Aorta (tissue), 5 donors: Measurements from ENCODE around the gene CCDC122. TPM values are rescaled to one million over a fixed set of nuclear protein-coding genes. Genes with fewer than 3 reads are reported as not detected.

Experiments used
- ATAC-seq: fragments of 200-7000 bp; cut with Tn5 transposase; one replicate; pipeline ENCODE4 v1.9.1; 2022; ENCODE audit warnings: moderate library complexity; ENCODE audit not compliant: low FRiP score
- DNase-seq, 2 donors: peaks; one replicate each; pipeline ENCODE4 v3.0.0-alpha.2; 2020
- H3K27ac ChIP-seq, 2 donors: one replicate each; pipeline ENCODE4 v1.5.1; 2013; ENCODE audit warnings: low read length in 2 of 2, mild to moderate bottlenecking in 2 of 2, moderate library complexity in 2 of 2, control low read depth in 1 of 2, inconsistent platforms in 1 of 2, low read depth in 1 of 2
- H3K27me3 ChIP-seq, 2 donors: one replicate each; pipeline ENCODE4 v1.6.1; 2013; ENCODE audit warnings: control low read depth in 1 of 2, low read length in 1 of 2, mild to moderate bottlenecking in 1 of 2, moderate library complexity in 1 of 2; ENCODE audit not compliant: insufficient read depth in 2 of 2, control insufficient read depth in 1 of 2
- H3K36me3 ChIP-seq, 2 donors: one replicate each; pipeline ENCODE4 v1.6.1; 2013; ENCODE audit warnings: control low read depth in 1 of 2, low read length in 1 of 2, mild to moderate bottlenecking in 1 of 2; ENCODE audit not compliant: insufficient read depth in 2 of 2, control insufficient read depth in 1 of 2
- H3K4me1 ChIP-seq, 2 donors: one replicate each; pipeline ENCODE4 v1.6.1; 2013; ENCODE audit warnings: low read length in 2 of 2, control low read depth in 1 of 2, mild to moderate bottlenecking in 1 of 2, moderate library complexity in 1 of 2; ENCODE audit not compliant: insufficient read depth in 2 of 2, control insufficient read depth in 1 of 2
- H3K4me3 ChIP-seq, 2 donors: one replicate each; pipeline ENCODE4 v1.5.1; 2013; ENCODE audit warnings: low read length in 2 of 2, control low read depth in 1 of 2, mild to moderate bottlenecking in 1 of 2
- H3K9me3 ChIP-seq: one replicate; pipeline ENCODE4 v1.6.1; 2013; ENCODE audit warnings: mild to moderate bottlenecking, low read length; ENCODE audit not compliant: control insufficient read depth
- WGBS, 2 donors: extraction: QIAGEN DNeasy Blood & Tissue Kit; methylation state at CpG; one replicate each; pipeline ENCODE4 v1.1.7; 2013; 5-methylcytosine and 5-hydroxymethylcytosine counted together
- intact Hi-C, 2 donors: fragments of 100-400 bp; cut with DNase I; formaldehyde crosslinking; loops; one replicate each; pipeline versions ENCODE4 v1.14.2 to v1.15.0; 2022
- long read RNA-seq, 2 donors: library from polyadenylated mRNA; unstranded; transcript quantifications; one replicate each; pipeline ENCODE4 v2.0.0, GENCODE V29; 2020 to 2021
- polyA plus RNA-seq, 2 donors: library from polyadenylated mRNA; stranded (reverse); fragments of 200-250 nt; gene quantifications; one replicate each; pipeline ENCODE4 v1.2.3, GENCODE V29; 2013
- total RNA-seq, 2 donors: library from RNA; stranded (reverse); fragmentation: NEBNext Ultra II Directional; extraction: Animal tissue kit (Norgen Biotek cat#: 25700); gene quantifications; one replicate each; pipeline ENCODE4 v1.2.1, GENCODE V29; 2021
- donor health status: healthy with polysubstance abuse.
- donor health status: Bipolar disorder and iron deficiency.
- donor health status: DM: no; HTN: no; CAD: no.
- donor health status: DM: no; HTN: no; CAD: no.
- donor health status: DM: yes; HTN: yes; CAD: no.

CCDC122 gene
- 1 to 10 TPM; 6.4 to 8.6 TPM for total RNA-seq
- polyA plus RNA-seq: 1 to 10 TPM; 3.1 to 3.4 TPM
- long read RNA-seq, donor 1, partial matches to known transcripts: 1 of 6 reads
- long read RNA-seq, donor 1, other reads (novel, unspliced or antisense): 5 of 6 reads
- long read RNA-seq, donor 2, partial matches to known transcripts: 0 of 3 reads
- long read RNA-seq, donor 2, other reads (novel, unspliced or antisense): 3 of 3 reads

- WGBS, 2 donors: 1% methylated on average over 63 to 78 of the region's 78 CpGs
- H3K4me1 ChIP-seq: peaks cover 0 to 5% of the 10 kb centered on the region in 2 donors
These were observed at the start of gene CCDC122 for GRCh38 chr13:43878892-43879754. TSS of gene CCDC122 (minus strand) at chr13:43879740. CDS start at chr13:43869376, 10,364 bp downstream.

GRCh38 chr13:43924549-43925245, 45.2 kb upstream of the CCDC122 start:
- ATAC-seq (no peak), DNase-seq (no peak)
- no peak overlapping the region for H3K27ac ChIP-seq

More at GRCh38 chr13:43878892-43879754, at the start of gene CCDC122:
- Histone ChIP-seq H3K27ac (peak within 1 kb of the TSS; percentile 34 to 61), H3K36me3 (no peaks in the 10 kb centered on the region), H3K4me3 (peak within 1 kb of the TSS; percentile 42 to 43), H3K9me3 (no peaks in the 10 kb centered on the region), H3K27me3 (no peaks in the 10 kb centered on the region)
- intact Hi-C loops: loop anchor here in 1 of 2 donors (10.0 kb wide), 1 partner anchor 794 kb away; no protein-coding TSS in a partner anchor
- DNase-seq (peak; percentile 94 to 95), ATAC-seq (peak; percentile 93)

DNA sequence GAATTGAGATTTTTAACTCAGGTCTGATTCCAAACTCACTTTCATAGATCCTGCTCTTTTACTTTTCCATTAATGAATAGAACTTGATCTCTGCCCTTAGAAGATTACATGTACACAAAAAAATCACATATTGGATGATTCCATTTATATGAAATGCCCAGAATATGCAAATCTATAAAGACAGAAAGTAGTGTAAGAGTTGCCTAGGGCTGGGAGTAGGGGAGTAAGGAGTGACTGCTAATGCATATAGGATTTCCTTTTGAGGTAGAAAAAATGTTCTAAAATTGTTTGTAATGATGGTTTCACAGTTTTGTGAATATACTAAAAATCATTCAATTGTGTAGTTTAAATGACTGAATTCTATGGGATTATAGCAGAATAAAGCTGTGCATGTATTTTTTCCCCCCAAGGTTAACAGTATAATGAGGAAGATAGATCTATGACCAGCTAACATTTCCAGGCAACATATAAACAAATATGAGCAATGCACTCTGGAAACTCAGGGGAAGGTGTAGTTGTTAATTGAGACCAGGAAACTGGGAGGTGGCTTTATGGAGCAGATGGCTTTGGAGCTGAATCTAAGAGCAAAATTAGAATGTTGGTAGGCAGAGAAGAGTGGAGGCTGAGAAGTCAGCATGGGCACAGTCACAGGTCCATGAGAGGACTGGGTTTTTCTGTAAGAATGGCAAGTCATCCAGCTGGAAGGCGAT, 41.6 kb upstream of the CCDC122 start:
- Histone ChIP-seq H3K9me3 (no peaks in the 10 kb centered on the region), H3K4me3 (no peak overlapping the region), H3K27me3 (no peaks in the 10 kb centered on the region), H3K27ac (no peak overlapping the region), H3K4me1 (no peaks in the 10 kb centered on the region), H3K36me3 (no peaks in the 10 kb centered on the region)
- intact Hi-C loops: no loop called here
- no peak for DNase-seq
- 96% methylated on average over 1 of the region's 1 CpG for WGBS, 2 donors
- ATAC-seq: no peak

More at GRCh38 chr13:43924549-43925245, 45.2 kb upstream of the CCDC122 start:
- H3K9me3 ChIP-seq: no peaks in the 10 kb centered on the region
- no peaks in the 10 kb centered on the region for H3K27me3 ChIP-seq
- 92 to 94% methylated on average over 5 of the region's 5 CpGs for WGBS, 2 donors
- H3K36me3 ChIP-seq: no peaks in the 10 kb centered on the region
- no peaks in the 10 kb centered on the region for H3K4me1 ChIP-seq
- intact Hi-C loops: no loop called here
- H3K4me3 ChIP-seq: no peak overlapping the region

DNA sequence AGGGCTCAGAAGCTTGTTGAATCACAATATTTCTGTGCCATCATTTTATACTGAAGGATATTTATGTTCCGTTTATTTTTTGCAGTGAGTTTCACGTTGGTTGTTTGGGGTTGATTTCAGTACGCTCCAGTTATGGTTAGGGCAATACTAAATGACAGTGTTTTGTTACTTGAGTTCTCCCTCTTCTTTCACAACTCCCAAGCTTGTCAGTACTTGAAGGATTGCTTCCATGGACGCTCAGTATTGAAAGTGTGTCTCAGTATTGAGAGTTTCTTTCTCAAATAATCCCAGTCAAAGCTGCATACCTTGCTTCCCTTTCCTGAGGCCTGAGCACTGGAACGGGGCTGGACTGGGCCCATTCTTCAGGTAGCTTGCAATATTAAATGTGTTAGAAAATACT, 39.1 kb upstream of the CCDC122 start:
- intact Hi-C loops: loop anchor here in 1 of 2 donors (5.0 kb wide), 1 partner anchor 124 kb away; no protein-coding TSS in a partner anchor
- Histone ChIP-seq H3K27ac (no peak overlapping the region), H3K27me3 (no peaks in the 10 kb centered on the region), H3K4me3 (no peak overlapping the region), H3K9me3 (no peaks in the 10 kb centered on the region), H3K36me3 (no peaks in the 10 kb centered on the region), H3K4me1 (no peaks in the 10 kb centered on the region)
- DNase-seq (no peak), ATAC-seq (no peak)
- WGBS, 2 donors: 47 to 65% methylated on average over 5 of the region's 5 CpGs

DNA sequence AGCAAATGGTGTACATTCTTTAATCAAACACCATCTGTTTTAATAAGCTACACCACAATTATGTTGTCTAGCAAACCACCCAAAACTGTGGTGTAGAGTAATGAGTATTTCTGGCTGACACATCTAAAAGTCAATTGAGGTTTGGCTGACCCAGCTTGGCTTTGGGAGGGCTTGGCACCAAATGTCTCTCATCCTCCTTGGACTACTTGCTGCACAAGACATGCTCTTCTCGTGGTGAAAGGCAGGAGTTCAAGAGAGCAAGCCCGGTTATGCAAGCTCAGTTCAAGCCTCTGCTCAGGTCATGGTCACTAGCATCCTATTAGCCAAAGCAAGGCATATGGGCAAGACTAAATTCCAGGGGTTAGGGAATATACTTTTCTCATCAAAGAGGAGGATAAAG, 37.3 kb upstream of the CCDC122 start:
- intact Hi-C loops: loop anchor here in 1 of 2 donors (5.0 kb wide), 1 partner anchor 125 kb away; no protein-coding TSS in a partner anchor
- no peak overlapping the region for H3K4me3 ChIP-seq
- H3K36me3 ChIP-seq: no peaks in the 10 kb centered on the region
- no peak overlapping the region for H3K27ac ChIP-seq
- ATAC-seq: no peak
- H3K27me3 ChIP-seq: no peaks in the 10 kb centered on the region
- H3K9me3 ChIP-seq: no peaks in the 10 kb centered on the region
- no peak for DNase-seq
- H3K4me1 ChIP-seq: no peaks in the 10 kb centered on the region
- 65 to 84% methylated on average over 2 of the region's 2 CpGs for WGBS, 2 donors

DNA sequence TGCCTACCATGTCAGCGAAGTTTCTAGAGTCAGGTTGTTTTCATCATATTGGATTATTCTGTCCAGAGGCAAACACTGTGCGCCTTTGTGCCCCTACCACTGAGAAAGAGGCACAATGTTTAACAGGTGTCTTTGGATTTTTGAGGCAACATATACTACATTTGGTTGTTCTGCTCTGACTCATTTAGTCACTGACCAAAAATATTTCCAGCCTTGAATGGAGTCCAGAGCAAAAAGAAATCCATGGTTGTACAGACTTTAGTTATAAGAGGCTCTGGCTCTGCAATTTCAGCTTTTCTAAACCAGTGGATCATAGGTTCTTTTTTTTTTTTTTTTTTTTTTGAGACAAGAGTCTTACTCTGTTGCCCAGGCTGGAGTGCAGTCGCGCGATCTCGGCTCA, 35.9 kb upstream of the CCDC122 start:
- Histone ChIP-seq H3K4me1 (no peaks in the 10 kb centered on the region), H3K4me3 (no peak overlapping the region), H3K9me3 (no peaks in the 10 kb centered on the region), H3K27me3 (no peaks in the 10 kb centered on the region), H3K27ac (no peak overlapping the region), H3K36me3 (no peaks in the 10 kb centered on the region)
- intact Hi-C loops: loop anchor here in 1 of 2 donors (5.0 kb wide), 1 partner anchor 127 kb away; no protein-coding TSS in a partner anchor
- DNase-seq (no peak), ATAC-seq (no peak)
- 84 to 86% methylated on average over 6 of the region's 6 CpGs for WGBS, 2 donors

GRCh38 chr13:43911871-43912270, 32.3 kb upstream of the CCDC122 start:
- no peak overlapping the region for H3K27ac ChIP-seq
- ATAC-seq: no peak
- 38 to 54% methylated on average over 3 of the region's 3 CpGs for WGBS, 2 donors
- peaks cover 0 to 2% of the 10 kb centered on the region in 2 donors for H3K4me1 ChIP-seq
- no peaks in the 10 kb centered on the region for H3K9me3 ChIP-seq
- H3K27me3 ChIP-seq: no peaks in the 10 kb centered on the region
- no peaks in the 10 kb centered on the region for H3K36me3 ChIP-seq
- no peak overlapping the region for H3K4me3 ChIP-seq
- DNase-seq: no peak
- intact Hi-C loops: no loop called here

- Histone ChIP-seq H3K4me1 (peaks cover 0 to 2% of the 10 kb centered on the region in 2 donors), H3K27ac (no peak overlapping the region), H3K9me3 (no peaks in the 10 kb centered on the region), H3K36me3 (no peaks in the 10 kb centered on the region), H3K27me3 (no peaks in the 10 kb centered on the region), H3K4me3 (no peak overlapping the region)
- intact Hi-C loops: no loop called here
- DNase-seq (no peak), ATAC-seq (no peak)
- WGBS, 2 donors: 84 to 86% methylated on average over 2 of the region's 2 CpGs
These were observed 31.7 kb upstream of the CCDC122 start for GRCh38 chr13:43911278-43911677.
